Caco-2 (cell line): ENCODE data around the gene VENTX. TPM values are rescaled to one million over a fixed set of nuclear protein-coding genes. Genes with fewer than 3 reads are reported as not detected.

ENCODE experiments used
- BruUV-seq: library from RNA; stranded (reverse); fragments of 400-500 nt; replicated peaks from 2 replicates; lab custom pipeline; 2021; lab: Mats Ljungman, UMichigan
- CTCF ChIA-PET: fragments of 300-600 bp; sonication (Branson Sonifier 250); formaldehyde crosslinking; loops from one replicate; lab custom pipeline; 2022; ENCODE audit warnings: antibody characterized with exemption; lab: Charles Lee
- POLR2A ChIA-PET: fragments of 300-600 bp; sonication (Branson Sonifier 250); formaldehyde crosslinking; loops from one replicate; lab custom pipeline; 2022; ENCODE audit warnings: antibody characterized with exemption; lab: Charles Lee
- DNase-seq, 2 experiments: peaks; one replicate each; pipeline versions ENCODE4 v3.0.0 to v3.0.0-alpha.2; 2020 to 2022
- H3K27me3 ChIP-seq: replicated peaks from 2 replicates; pipeline ENCODE4 v1.6.0; 2011; ENCODE audit warnings: low read length; ENCODE audit not compliant: control insufficient read depth, insufficient read depth
- H3K36me3 ChIP-seq: 2 replicates; pipeline ENCODE4 v1.5.1; 2011; ENCODE audit warnings: low read length; ENCODE audit not compliant: control insufficient read depth, insufficient read depth
- H3K4me1 ChIP-seq: fragments of 250-450 bp; sonication (Bioruptor Pico); 2 replicates; pipeline ENCODE4 v1.5.1; 2020; ENCODE audit warnings: mild to moderate bottlenecking
- H3K4me3 ChIP-seq: 2 replicates; pipeline ENCODE4 v1.5.1; 2011; ENCODE audit warnings: low read depth, mild to moderate bottlenecking, control low read depth, low read length
- H3K9me3 ChIP-seq: fragments of 250-450 bp; sonication (Bioruptor Pico); 2 replicates; pipeline ENCODE4 v1.5.1; 2020; ENCODE audit warnings: mild to moderate bottlenecking, moderate library complexity
- H3K27ac Mint-ChIP-seq: one replicate; pipeline ENCODE4 v1.8.0; 2022; ENCODE audit warnings: mixed read lengths; ENCODE audit not compliant: unreplicated experiment
- H3K27me3 Mint-ChIP-seq: one replicate; pipeline ENCODE4 v1.8.0; 2022; ENCODE audit warnings: mixed read lengths; ENCODE audit not compliant: insufficient read depth, unreplicated experiment
- H3K36me3 Mint-ChIP-seq: one replicate; pipeline ENCODE4 v1.8.0; 2022; ENCODE audit warnings: mild to moderate bottlenecking, mixed read lengths; ENCODE audit not compliant: insufficient read depth, unreplicated experiment
- H3K4me1 Mint-ChIP-seq: one replicate; pipeline ENCODE4 v1.8.0; 2022; ENCODE audit warnings: low read depth, mixed read lengths; ENCODE audit not compliant: unreplicated experiment
- H3K4me3 Mint-ChIP-seq: one replicate; pipeline ENCODE4 v1.8.0; 2022; ENCODE audit warnings: mild to moderate bottlenecking, moderate library complexity, mixed read lengths; ENCODE audit not compliant: unreplicated experiment
- H3K9me3 Mint-ChIP-seq: one replicate; pipeline ENCODE4 v1.8.0; 2022; ENCODE audit warnings: mixed read lengths; ENCODE audit not compliant: unreplicated experiment
- CTCF ChIP-seq, 2 experiments: fragments of 200-600 bp in 1 of 2; IDR thresholded peaks; 1 replicate in 1 of 2; 2 replicates in 1 of 2; pipeline versions ENCODE4 v1.5.1 to v1.8.0; 2011 to 2022; ENCODE audit warnings: antibody characterized with exemption in 1 of 2, control low read depth in 1 of 2, inconsistent platforms in 1 of 2, low read depth in 1 of 2, low read length in 1 of 2, mild to moderate bottlenecking in 1 of 2, moderate library complexity in 1 of 2; ENCODE audit not compliant: insufficient read depth in 1 of 2, severe bottlenecking in 1 of 2, unreplicated experiment in 1 of 2
- intact Hi-C: fragments of 100-400 bp; cut with micrococcal nuclease; formaldehyde crosslinking; loops from one replicate; pipeline ENCODE4 v1.10.0; 2022; ENCODE audit not compliant: unreplicated experiment
- total RNA-seq: library from RNA; stranded (reverse); gene quantifications from 2 replicates; pipeline ENCODE4 v1.2.3, GENCODE V29; 2022

Gene VENTX
- total RNA-seq, 1 experiment from 2014 or later, result not detected

- Mint-ChIP-seq H3K4me3 (no peak overlapping the region), H3K27ac (no peak overlapping the region), H3K36me3 (peaks cover 5% of the 10 kb centered on the region), H3K9me3 (no peaks in the 10 kb centered on the region), H3K27me3 (peaks cover 20% of the 10 kb centered on the region), H3K4me1 (no peaks in the 10 kb centered on the region)
- Histone ChIP-seq H3K27me3 (peaks cover 2% of the 10 kb centered on the region; the same call in 1 of the 2 replicates), H3K9me3 (no peaks in the 10 kb centered on the region), H3K36me3 (no peaks in the 10 kb centered on the region), H3K4me3 (no peak overlapping the region), H3K4me1 (no peaks in the 10 kb centered on the region)
- intact Hi-C loops, result no loop called here
- no TSS peak for BruUV-seq
- ChIA-PET POLR2A (no interaction called here), CTCF (no interaction called here)
- no peak for DNase-seq
- no peak for TF ChIP-seq CTCF (IDR thresholded peaks at IDR 0.05; ENCODE audit: insufficient read depth in 1 of 2, low read depth in 1 of 2, low read length in 1 of 2, severe bottlenecking in 1 of 2, unreplicated experiment in 1 of 2)
Measured at GRCh38 chr10:133216776-133217175, 20.9 kb upstream of the VENTX start.

GRCh38 chr10:133217800-133218589, 19.7 kb upstream of the VENTX start:
- Histone ChIP-seq H3K9me3 (no peaks in the 10 kb centered on the region), H3K4me1 (no peaks in the 10 kb centered on the region), H3K36me3 (no peaks in the 10 kb centered on the region), H3K4me3 (no peak overlapping the region), H3K27me3 (peaks cover 1% of the 10 kb centered on the region; the same call in 1 of the 2 replicates)
- no TSS peak for BruUV-seq
- no peaks in the 10 kb centered on the region for H3K9me3 Mint-ChIP-seq
- intact Hi-C loops, result no loop called here
- peaks cover 5% of the 10 kb centered on the region for H3K36me3 Mint-ChIP-seq
- no peaks in the 10 kb centered on the region for H3K4me1 Mint-ChIP-seq
- no peak overlapping the region for H3K4me3 Mint-ChIP-seq
- ChIA-PET CTCF (interaction anchor here (0.6 kb wide), 1 partner anchor 27 kb away, joined by 4 read pairs; no protein-coding TSS in a partner anchor), POLR2A (no interaction called here)
- no peak for TF ChIP-seq CTCF (IDR thresholded peaks at IDR 0.05; ENCODE audit: insufficient read depth in 1 of 2, low read depth in 1 of 2, low read length in 1 of 2, severe bottlenecking in 1 of 2, unreplicated experiment in 1 of 2)
- no peak overlapping the region for H3K27ac Mint-ChIP-seq
- DNase-seq, result no peak
- H3K27me3 Mint-ChIP-seq, result peaks cover 15% of the 10 kb centered on the region

GRCh38 chr10:133218891-133219290, 18.8 kb upstream of the VENTX start:
- intact Hi-C loops, result no loop called here
- H3K27ac Mint-ChIP-seq, result no peak overlapping the region
- Histone ChIP-seq H3K4me1 (no peaks in the 10 kb centered on the region), H3K9me3 (no peaks in the 10 kb centered on the region), H3K27me3 (peaks cover 1% of the 10 kb centered on the region; the same call in 1 of the 2 replicates), H3K36me3 (no peaks in the 10 kb centered on the region), H3K4me3 (no peak overlapping the region)
- no peak overlapping the region for H3K4me3 Mint-ChIP-seq
- H3K36me3 Mint-ChIP-seq, result peaks cover 5% of the 10 kb centered on the region
- ChIA-PET CTCF (interaction anchor here (0.6 to 1.1 kb wide), 2 partner anchors 26 to 109 kb away, joined by 3 to 4 read pairs; no protein-coding TSS in a partner anchor), POLR2A (no interaction called here)
- TF ChIP-seq CTCF (IDR thresholded peaks at IDR 0.05; ENCODE audit: insufficient read depth in 1 of 2, low read depth in 1 of 2, low read length in 1 of 2, severe bottlenecking in 1 of 2, unreplicated experiment in 1 of 2), result no peak
- no peaks in the 10 kb centered on the region for H3K4me1 Mint-ChIP-seq
- H3K9me3 Mint-ChIP-seq, result no peaks in the 10 kb centered on the region
- H3K27me3 Mint-ChIP-seq, result peaks cover 17% of the 10 kb centered on the region
- DNase-seq, result no peak
- BruUV-seq, result no TSS peak
